K562 (cell line): Measurements from ENCODE around the gene CEP192. TPM values are rescaled to one million over a fixed set of nuclear protein-coding genes. Genes with fewer than 3 reads are reported as not detected.

Source experiments
- ATAC-seq: fragments of 200-7000 bp; cut with Tn5 transposase; 3 replicates; pipeline ENCODE4 v1.9.1; 2020; ENCODE audit warnings: moderate library complexity
- BruUV-seq: library from RNA; stranded (reverse); fragments of 400-500 nt; replicated peaks from 2 replicates; lab custom pipeline; 2021; lab: Mats Ljungman, UMichigan
- CTCF ChIA-PET: fragments of 300-600 bp; formaldehyde crosslinking; extraction: SDS; loops from one replicate; lab custom pipeline; 2021; ENCODE audit warnings: low intra/inter-chr PET ratio; lab: Yijun Ruan, JAX
- POLR2A ChIA-PET: fragments of 300-600, 350-650 bp; sonication (Branson Sonifier 250); formaldehyde crosslinking; extraction: SDS; loops from one replicate; lab custom pipeline; 2021; ENCODE audit warnings: antibody characterized with exemption, inconsistent platforms; lab: Yijun Ruan, JAX
- DNase-seq, 4 experiments: peaks; one replicate each; pipeline versions ENCODE4 v3.0.0 to v3.0.0-alpha.2; 2011 to 2018; ENCODE audit warnings: low spot score in 3 of 4, mixed read lengths in 3 of 4; ENCODE audit errors: extremely low read depth in 1 of 4
- FAIRE-seq: peaks from 2 replicates; lab custom pipeline; 2011; peaks lifted over from hg19 to GRCh38; lab: Jason Lieb, UNC
- H2AFZ ChIP-seq: 2 replicates; pipeline ENCODE4 v1.6.0; 2011; ENCODE audit warnings: low read depth, low read length, control low read depth, inconsistent platforms
- H3K27ac ChIP-seq: fragments of 200-600 bp; 3 replicates; pipeline ENCODE4 v1.8.0; 2011; ENCODE audit warnings: low read depth, mild to moderate bottlenecking, control low read depth, inconsistent platforms, low read length, moderate library complexity, mixed read lengths; ENCODE audit errors: extremely low read depth
- H3K27me3 ChIP-seq, 2 experiments: fragments of 300-600 bp in 1 of 2; 2 replicates in 1 of 2; 3 replicates in 1 of 2; pipeline versions ENCODE4 v1.6.0 to v1.8.0; 2011; ENCODE audit warnings: inconsistent platforms in 2 of 2, low read length in 2 of 2, mild to moderate bottlenecking in 1 of 2, mixed read lengths in 1 of 2, moderate library complexity in 1 of 2; ENCODE audit not compliant: control insufficient read depth in 2 of 2, insufficient read depth in 2 of 2
- H3K36me3 ChIP-seq: fragments of 300-600 bp; 3 replicates; pipeline ENCODE4 v1.8.0; 2011; ENCODE audit warnings: mild to moderate bottlenecking, low read length, inconsistent platforms; ENCODE audit not compliant: control insufficient read depth, insufficient read depth
- H3K4me1 ChIP-seq, 2 experiments: fragments of 200-600 bp in 1 of 2; replicated peaks in 1 of 2; 2 replicates in 1 of 2; 3 replicates in 1 of 2; pipeline versions ENCODE4 v1.5.1 to v1.8.0; 2011; ENCODE audit warnings: inconsistent platforms in 2 of 2, low read length in 2 of 2, mild to moderate bottlenecking in 1 of 2, mixed read lengths in 1 of 2, moderate library complexity in 1 of 2; ENCODE audit not compliant: control insufficient read depth in 2 of 2, insufficient read depth in 2 of 2
- H3K4me2 ChIP-seq: 2 replicates; pipeline ENCODE4 v1.6.1; 2011; ENCODE audit warnings: low read length, control low read depth, inconsistent platforms, mixed read lengths; ENCODE audit not compliant: insufficient read depth
- H3K4me3 ChIP-seq: fragments of 200-600 bp; sonication (generic), shearing (Covaris generic); 2 replicates; pipeline ENCODE4 v1.5.1; 2016; ENCODE audit warnings: control low read depth, inconsistent platforms
- H3K79me2 ChIP-seq: fragments of 200-600 bp; 3 replicates; pipeline ENCODE4 v1.8.0; 2011; ENCODE audit warnings: low read length, inconsistent platforms; ENCODE audit not compliant: control insufficient read depth, insufficient read depth
- H3K9ac ChIP-seq, 2 experiments: 2 replicates each; pipeline versions ENCODE4 v1.6.0 to v1.6.1; 2011; ENCODE audit warnings: low read depth in 2 of 2, low read length in 2 of 2, control low read depth in 1 of 2, inconsistent platforms in 1 of 2, mild to moderate bottlenecking in 1 of 2, mixed read lengths in 1 of 2; ENCODE audit not compliant: insufficient read depth in 1 of 2
- H3K9me1 ChIP-seq: one replicate; pipeline ENCODE4 v1.6.0; 2011; ENCODE audit warnings: inconsistent platforms, mild to moderate bottlenecking, low read length, moderate library complexity; ENCODE audit not compliant: control insufficient read depth, insufficient read depth
- H3K9me3 ChIP-seq: replicated peaks from 2 replicates; pipeline ENCODE4 v1.5.1; 2011; ENCODE audit warnings: low read depth, low read length, inconsistent platforms; ENCODE audit not compliant: control insufficient read depth, insufficient read depth
- H4K20me1 ChIP-seq: replicated peaks from 2 replicates; pipeline ENCODE4 v1.6.1; 2011; ENCODE audit warnings: low read length, inconsistent platforms, mixed read lengths; ENCODE audit not compliant: control insufficient read depth, insufficient read depth
- ATF7 ChIP-seq: fragments of 450-650 bp; IDR thresholded peaks from 2 replicates; pipeline ENCODE4 v1.7.1; 2014; ENCODE audit warnings: mild to moderate bottlenecking, moderate library complexity
- NONO ChIP-seq, 2 experiments: fragments of 200-400 bp in 1 of 2; fragments of 450-650 bp in 1 of 2; formaldehyde crosslinking in 1 of 2; IDR thresholded peaks; 2 replicates each; pipeline ENCODE4 v1.6.1; 2017; ENCODE audit warnings: low read depth in 2 of 2, mild to moderate bottlenecking in 2 of 2, moderate library complexity in 2 of 2, low read length in 1 of 2
- RAD21 ChIP-seq, 2 experiments: fragments of 250-450 bp in 1 of 2; fragments of 450-650 bp in 1 of 2; sonication (Bioruptor Pico) in 1 of 2; formaldehyde crosslinking in 1 of 2; IDR thresholded peaks in 1 of 2; conservative IDR thresholded peaks in 1 of 2; 2 replicates each; pipeline versions ENCODE4 v1.4.0 to v1.8.0; 2020 to 2022; ENCODE audit warnings: mild to moderate bottlenecking in 2 of 2, moderate library complexity in 1 of 2
- SMC3 ChIP-seq: conservative IDR thresholded peaks from 2 replicates; pipeline ENCODE4 v1.6.1; 2011; ENCODE audit warnings: low read depth, low read length, improper control_type of control experiment; ENCODE audit not compliant: insufficient read depth
- THRAP3 ChIP-seq: fragments of 450-650 bp; IDR thresholded peaks from 2 replicates; pipeline ENCODE4 v1.6.1; 2016; ENCODE audit warnings: mild to moderate bottlenecking, inconsistent platforms, borderline replicate concordance
- WGBS: fragments of 100-300 bp; shearing (Covaris generic); methylation state at CpG from one replicate; pipeline ENCODE4 v1.1.6; 2016; ENCODE audit warnings: low coverage, mixed read lengths; ENCODE audit not compliant: insufficient coverage; ENCODE audit errors: missing lambda C conversion rate; 5-methylcytosine and 5-hydroxymethylcytosine counted together
- in situ Hi-C: fragments of 300-500 bp; cut with MboI; formaldehyde crosslinking; loops from 4 replicates; pipeline ENCODE4 v1.15.0; 2018; ENCODE audit warnings: inconsistent platforms, mixed read lengths
- intact Hi-C: fragments of 100-400 bp; cut with micrococcal nuclease; formaldehyde crosslinking; loops from 2 replicates; pipeline ENCODE4 v1.14.2; 2022
- polyA plus RNA-seq, 8 experiments: library from polyadenylated mRNA; depleted of rRNA in 4 of 8; stranded (reverse) in 5 of 8; unstranded in 3 of 8; fragments of >200 nt; fragmentation: Nextera tagmentation in 2 of 8; fragmentation: Illumina TruSeq in 1 of 8; extraction: Ambion mirVana in 2 of 8; extraction: Trizol in 1 of 8; gene quantifications; 2 replicates each; pipeline versions ENCODE4 v1.2.1 to v1.2.3, GENCODE V29; 2011 to 2014; ENCODE audit warnings: inconsistent platforms in 1 of 8, missing spikeins in 1 of 8
- total RNA-seq, 7 experiments: library from RNA; depleted of rRNA in 6 of 7; stranded (reverse); fragments of >200 nt in 6 of 7; fragmentation: Illumina TruSeq in 2 of 7; extraction: Trizol in 2 of 7; gene quantifications; 2 replicates each; pipeline versions ENCODE4 v1.2.1 to v1.2.3, GENCODE V29; 2011 to 2021; ENCODE audit warnings: low replicate concordance in 1 of 7
- TF ChIP-seq, protein P1 (sequence below): sonication (generic); formaldehyde crosslinking; IDR thresholded peaks from 2 replicates; pipeline ENCODE4 v1.8.1; 2023; ENCODE audit warnings: mild to moderate bottlenecking, missing genetic modification reagents
- TF ChIP-seq, protein P2 (sequence below), 3 experiments: IDR thresholded peaks in 2 of 3; conservative IDR thresholded peaks in 1 of 3; 2 replicates each; pipeline ENCODE4 v1.5.1; 2011 to 2012; ENCODE audit warnings: low read length in 3 of 3, mild to moderate bottlenecking in 3 of 3, control low read depth in 2 of 3, improper control_type of control experiment in 1 of 3, inconsistent platforms in 1 of 3, low read depth in 1 of 3, mixed read lengths in 1 of 3, moderate library complexity in 1 of 3; ENCODE audit not compliant: insufficient read depth in 2 of 3

The CEP192 gene
- total and polyA plus RNA-seq, 9 of the 15 experiments (the other 6 are each of a cell fraction or from before 2014, with no cell fraction given), result 14.4 to 54.4 (median 35.8) TPM

DNA sequence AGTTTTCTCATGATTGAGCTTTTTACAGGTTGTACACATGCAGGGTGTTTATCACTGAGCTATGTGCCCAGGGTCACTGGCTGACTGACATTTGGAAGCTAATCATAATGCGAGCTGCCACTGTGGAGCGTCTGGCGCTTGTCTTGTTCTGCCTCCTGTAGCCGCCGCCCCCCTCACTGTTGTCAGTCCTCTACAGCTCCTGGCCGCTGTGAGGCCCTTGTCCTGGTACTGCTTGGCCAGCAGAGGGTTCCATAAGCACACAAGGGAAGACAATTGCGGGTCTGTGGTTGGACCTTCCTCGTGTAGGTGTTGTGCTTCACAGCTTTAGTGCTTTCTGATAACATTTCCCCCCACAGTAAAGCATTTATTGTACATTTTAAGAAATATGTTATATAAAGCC lies 121.8 kb downstream of the CEP192 start:
- Histone ChIP-seq H4K20me1 (0 out of 2 replicates have a peak, but pooled peaks cover 3% of the 10 kb centered on the region), H3K79me2 (no peaks in the 10 kb centered on the region), H3K27me3 (no peaks in the 10 kb centered on the region), H3K4me3 (no peak overlapping the region), H3K36me3 (peaks cover 84% of the 10 kb centered on the region), H3K9me3 (no peaks in the 10 kb centered on the region), H2AFZ (no peak overlapping the region), H3K27ac (no peak overlapping the region), H3K9ac (no peak overlapping the region)
- ATAC-seq (peak; percentile 97), FAIRE-seq (peak; percentile 54)
- no TSS peak for BruUV-seq
- POLR2A ChIA-PET, result interaction anchor here (1.0 to 3.6 kb wide), 3 partner anchors 9 to 21 kb away, joined by 5 to 11 read pairs (median 6); no protein-coding TSS in a partner anchor
- TF ChIP-seq SMC3 (0 out of 2 replicates have a peak, but pooled peaks have one; percentile 24), THRAP3 (no peak), NONO (IDR thresholded peaks at IDR 0.05; ENCODE audit: low read depth in 2 of 2, low read length in 1 of 2) (0 out of 4 replicates have a peak, but pooled peaks of 1 of the 2 experiments have one; percentile 10), ATF7 (no peak), RAD21 (CRISPR knock-in tag; conservative IDR thresholded peaks at IDR 0.05 in 1 of 2, IDR thresholded peaks at IDR 0.05 in 1 of 2) (peak in 1 of 2 experiments; percentile 25; a peak in 2 of 4 replicates)
- TF ChIP-seq, protein P1, sequence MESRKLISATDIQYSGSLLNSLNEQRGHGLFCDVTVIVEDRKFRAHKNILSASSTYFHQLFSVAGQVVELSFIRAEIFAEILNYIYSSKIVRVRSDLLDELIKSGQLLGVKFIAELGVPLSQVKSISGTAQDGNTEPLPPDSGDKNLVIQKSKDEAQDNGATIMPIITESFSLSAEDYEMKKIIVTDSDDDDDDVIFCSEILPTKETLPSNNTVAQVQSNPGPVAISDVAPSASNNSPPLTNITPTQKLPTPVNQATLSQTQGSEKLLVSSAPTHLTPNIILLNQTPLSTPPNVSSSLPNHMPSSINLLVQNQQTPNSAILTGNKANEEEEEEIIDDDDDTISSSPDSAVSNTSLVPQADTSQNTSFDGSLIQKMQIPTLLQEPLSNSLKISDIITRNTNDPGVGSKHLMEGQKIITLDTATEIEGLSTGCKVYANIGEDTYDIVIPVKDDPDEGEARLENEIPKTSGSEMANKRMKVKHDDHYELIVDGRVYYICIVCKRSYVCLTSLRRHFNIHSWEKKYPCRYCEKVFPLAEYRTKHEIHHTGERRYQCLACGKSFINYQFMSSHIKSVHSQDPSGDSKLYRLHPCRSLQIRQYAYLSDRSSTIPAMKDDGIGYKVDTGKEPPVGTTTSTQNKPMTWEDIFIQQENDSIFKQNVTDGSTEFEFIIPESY (CRISPR knock-in tag), result peak; percentile 97
- TF ChIP-seq, protein P2, sequence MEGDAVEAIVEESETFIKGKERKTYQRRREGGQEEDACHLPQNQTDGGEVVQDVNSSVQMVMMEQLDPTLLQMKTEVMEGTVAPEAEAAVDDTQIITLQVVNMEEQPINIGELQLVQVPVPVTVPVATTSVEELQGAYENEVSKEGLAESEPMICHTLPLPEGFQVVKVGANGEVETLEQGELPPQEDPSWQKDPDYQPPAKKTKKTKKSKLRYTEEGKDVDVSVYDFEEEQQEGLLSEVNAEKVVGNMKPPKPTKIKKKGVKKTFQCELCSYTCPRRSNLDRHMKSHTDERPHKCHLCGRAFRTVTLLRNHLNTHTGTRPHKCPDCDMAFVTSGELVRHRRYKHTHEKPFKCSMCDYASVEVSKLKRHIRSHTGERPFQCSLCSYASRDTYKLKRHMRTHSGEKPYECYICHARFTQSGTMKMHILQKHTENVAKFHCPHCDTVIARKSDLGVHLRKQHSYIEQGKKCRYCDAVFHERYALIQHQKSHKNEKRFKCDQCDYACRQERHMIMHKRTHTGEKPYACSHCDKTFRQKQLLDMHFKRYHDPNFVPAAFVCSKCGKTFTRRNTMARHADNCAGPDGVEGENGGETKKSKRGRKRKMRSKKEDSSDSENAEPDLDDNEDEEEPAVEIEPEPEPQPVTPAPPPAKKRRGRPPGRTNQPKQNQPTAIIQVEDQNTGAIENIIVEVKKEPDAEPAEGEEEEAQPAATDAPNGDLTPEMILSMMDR (IDR thresholded peaks at IDR 0.05 in 2 of 3, conservative IDR thresholded peaks at IDR 0.05 in 1 of 3; ENCODE audit: insufficient read depth in 2 of 3, low read depth in 1 of 3, low read length in 3 of 3), result peak; percentile 39 to 70 (median 52); a peak in 5 of 6 replicates
- TF ChIP-seq, all 486 proteins: peak for 5
- intact Hi-C loops, result loop anchor here (1.0 kb wide), 1 partner anchor 46 kb away; no protein-coding TSS in a partner anchor
- CTCF ChIA-PET, result no interaction called here
- H3K9me1 ChIP-seq, result no peaks in the 10 kb centered on the region
- peak; percentile 55 to 75 (median 66) for DNase-seq
- in situ Hi-C loops, result no loop called here
- no peaks in the 10 kb centered on the region for H3K4me1 ChIP-seq
- H3K4me2 ChIP-seq, result no peak overlapping the region
- 46% methylated on average over 8 of the region's 8 CpGs for WGBS
